NCI-H128 (cell line): ENCODE results near the gene OSBPL2.

Source experiments
- DNase-seq: peaks from one replicate; lab custom pipeline; 2025; ENCODE audit not compliant: unreplicated experiment; lab: John Stamatoyannopoulos, UW

The OSBPL2 gene

GRCh38 chr20:62234339-62234738 is 4.0 kb upstream of the OSBPL2 start:
- no peak for DNase-seq

GRCh38 chr20:62235001-62235776 is 3.1 kb upstream of the OSBPL2 start:
- no peak for DNase-seq

GRCh38 chr20:62235777-62236157 is 2.6 kb upstream of the OSBPL2 start:
- DNase-seq = no peak

- no peak for DNase-seq
Measured at GRCh38 chr20:62236200-62236599, 2.1 kb upstream of the OSBPL2 start.

- no peak for DNase-seq
Measured at GRCh38 chr20:62236766-62237513, 1.4 kb upstream of the OSBPL2 start.

- no peak for DNase-seq
Measured at GRCh38 chr20:62237514-62237800, 864 bp upstream of the OSBPL2 start.

GRCh38 chr20:62238569-62239277 is 402 bp downstream of the OSBPL2 start:
- DNase-seq = no peak

- DNase-seq = no peak
Measured at GRCh38 chr20:62239278-62239879, 1.1 kb downstream of the OSBPL2 start.

GRCh38 chr20:62240020-62240685 is 1.8 kb downstream of the OSBPL2 start:
- no peak for DNase-seq

- DNase-seq = no peak
Measured at GRCh38 chr20:62241506-62241905, 3.2 kb downstream of the OSBPL2 start.

- DNase-seq = no peak
Measured at GRCh38 chr20:62242176-62242575, 3.9 kb downstream of the OSBPL2 start.

GRCh38 chr20:62243106-62243505 is 4.8 kb downstream of the OSBPL2 start:
- no peak for DNase-seq

GRCh38 chr20:62243906-62244515 is 5.7 kb downstream of the OSBPL2 start:
- no peak for DNase-seq

- no peak for DNase-seq
Measured at GRCh38 chr20:62244644-62245108, 6.4 kb downstream of the OSBPL2 start.

GRCh38 chr20:62245911-62246280 is 7.6 kb downstream of the OSBPL2 start:
- DNase-seq = no peak

GRCh38 chr20:62246431-62246830 is 8.1 kb downstream of the OSBPL2 start:
- DNase-seq = no peak

- DNase-seq = no peak
Measured at GRCh38 chr20:62246872-62247652, 8.7 kb downstream of the OSBPL2 start.

GRCh38 chr20:62248890-62249560 is 10.7 kb downstream of the OSBPL2 start:
- no peak for DNase-seq

- no peak for DNase-seq
Measured at GRCh38 chr20:62252342-62252966, 14.1 kb downstream of the OSBPL2 start.
